ENCODE data around the gene ROR2.

The ROR2 gene

GRCh38 chr9:91716239-91716638, 233.8 kb downstream of the ROR2 start:
- H3K79me2 ChIP-seq (ENCODE audit: control insufficient read depth, insufficient read depth, low read length) = no peaks in the 10 kb centered on the region
- no peak overlapping the region for H2AK5ac ChIP-seq (ENCODE audit: low read length)
- no peak overlapping the region for H3K9ac ChIP-seq (ENCODE audit: low read length)
- no peak overlapping the region for H3K23ac ChIP-seq (ENCODE audit: low read length)
- no peaks in the 10 kb centered on the region for H3K27me3 ChIP-seq (ENCODE audit: insufficient read depth, low read length, poor library complexity)
- no peak overlapping the region for H2BK5ac ChIP-seq (ENCODE audit: low read length)
- peaks cover 2% of the 10 kb centered on the region for H3K4me1 ChIP-seq (ENCODE audit: control insufficient read depth, low read depth, low read length)
- H4K5ac ChIP-seq (ENCODE audit: low read length) = no peak overlapping the region
- H3K36me3 ChIP-seq (ENCODE audit: control insufficient read depth, insufficient read depth, low read length) = peaks cover under 1% of the 10 kb centered on the region
- H3K4me3 ChIP-seq (ENCODE audit: low read length) = no peak overlapping the region
- no peak overlapping the region for H3K56ac ChIP-seq (ENCODE audit: low read length)
- no peak overlapping the region for H3K27ac ChIP-seq (ENCODE audit: low read depth, low read length)
- DNase-seq = no peak
- H4K8ac ChIP-seq (ENCODE audit: low read depth, low read length) = no peak overlapping the region
- H3K4ac ChIP-seq (ENCODE audit: low read depth, low read length) = no peak overlapping the region
- H3K18ac ChIP-seq (ENCODE audit: low read length) = no peak overlapping the region
- no peak overlapping the region for H3K4me2 ChIP-seq (ENCODE audit: low read length)
- WGBS (ENCODE audit: extremely low coverage, insufficient coverage, low lambda C conversion rate) = no CpG with 5 or more reads among the region's 4 CpGs
- no peaks in the 10 kb centered on the region for H3K79me1 ChIP-seq (ENCODE audit: low read length)
- no peak overlapping the region for H2BK15ac ChIP-seq (replicated peaks; ENCODE audit: low read depth)
- H2BK120ac ChIP-seq (ENCODE audit: low read depth, low read length) = no peak overlapping the region

GRCh38 chr9:91714874-91715615, 235.0 kb downstream of the ROR2 start:
- Histone ChIP-seq H3K56ac (ENCODE audit: low read length) (no peak overlapping the region), H3K79me2 (ENCODE audit: control insufficient read depth, insufficient read depth, low read length) (no peaks in the 10 kb centered on the region), H3K18ac (ENCODE audit: low read length) (no peak overlapping the region), H3K4me3 (ENCODE audit: low read length) (no peak overlapping the region), H3K36me3 (ENCODE audit: control insufficient read depth, insufficient read depth, low read length) (peaks cover 2% of the 10 kb centered on the region), H3K9ac (ENCODE audit: low read length) (no peak overlapping the region), H2AK5ac (ENCODE audit: low read length) (no peak overlapping the region), H3K79me1 (ENCODE audit: low read length) (no peaks in the 10 kb centered on the region), H2BK5ac (ENCODE audit: low read length) (no peak overlapping the region), H4K5ac (ENCODE audit: low read length) (no peak overlapping the region), H2BK15ac (replicated peaks; ENCODE audit: low read depth) (no peak overlapping the region), H4K8ac (ENCODE audit: low read depth, low read length) (no peak overlapping the region), H3K4me1 (ENCODE audit: control insufficient read depth, low read depth, low read length) (no peaks in the 10 kb centered on the region), H3K23ac (ENCODE audit: low read length) (no peak overlapping the region), H3K4ac (ENCODE audit: low read depth, low read length) (no peak overlapping the region), H3K27me3 (ENCODE audit: insufficient read depth, low read length, poor library complexity) (no peaks in the 10 kb centered on the region), H2BK120ac (ENCODE audit: low read depth, low read length) (no peak overlapping the region), H3K27ac (ENCODE audit: low read depth, low read length) (no peak overlapping the region), H3K4me2 (ENCODE audit: low read length) (no peak overlapping the region)
- no peak for DNase-seq
- WGBS (ENCODE audit: extremely low coverage, insufficient coverage, low lambda C conversion rate) = no CpG with 5 or more reads among the region's 14 CpGs

GRCh38 chr9:91714020-91714806, 235.8 kb downstream of the ROR2 start:
- Histone ChIP-seq H3K23ac (ENCODE audit: low read length) (no peak overlapping the region), H3K56ac (ENCODE audit: low read length) (peak overlapping the region; percentile 32), H2BK15ac (replicated peaks; ENCODE audit: low read depth) (no peak overlapping the region), H3K79me1 (ENCODE audit: low read length) (no peaks in the 10 kb centered on the region), H2AK5ac (ENCODE audit: low read length) (no peak overlapping the region), H3K18ac (ENCODE audit: low read length) (no peak overlapping the region), H3K79me2 (ENCODE audit: control insufficient read depth, insufficient read depth, low read length) (no peaks in the 10 kb centered on the region), H4K5ac (ENCODE audit: low read length) (no peak overlapping the region), H3K4me2 (ENCODE audit: low read length) (peak overlapping the region; percentile 62), H2BK5ac (ENCODE audit: low read length) (no peak overlapping the region), H3K4ac (ENCODE audit: low read depth, low read length) (no peak overlapping the region), H2BK120ac (ENCODE audit: low read depth, low read length) (no peak overlapping the region), H3K27ac (ENCODE audit: low read depth, low read length) (no peak overlapping the region), H3K4me1 (ENCODE audit: control insufficient read depth, low read depth, low read length) (no peaks in the 10 kb centered on the region), H3K4me3 (ENCODE audit: low read length) (no peak overlapping the region), H3K9ac (ENCODE audit: low read length) (peak overlapping the region; percentile 50), H4K8ac (ENCODE audit: low read depth, low read length) (no peak overlapping the region), H3K27me3 (ENCODE audit: insufficient read depth, low read length, poor library complexity) (no peaks in the 10 kb centered on the region), H3K36me3 (ENCODE audit: control insufficient read depth, insufficient read depth, low read length) (peaks cover 2% of the 10 kb centered on the region)
- peak; percentile 90 for DNase-seq
- no CpG with 5 or more reads among the region's 39 CpGs for WGBS (ENCODE audit: extremely low coverage, insufficient coverage, low lambda C conversion rate)

GRCh38 chr9:91712811-91713210, 237.2 kb downstream of the ROR2 start:
- no peaks in the 10 kb centered on the region for H3K4me1 ChIP-seq (ENCODE audit: control insufficient read depth, low read depth, low read length)
- no peak overlapping the region for H3K4me2 ChIP-seq (ENCODE audit: low read length)
- DNase-seq = no peak
- no peak overlapping the region for H3K23ac ChIP-seq (ENCODE audit: low read length)
- H3K27ac ChIP-seq (ENCODE audit: low read depth, low read length) = no peak overlapping the region
- no peak overlapping the region for H4K5ac ChIP-seq (ENCODE audit: low read length)
- H3K18ac ChIP-seq (ENCODE audit: low read length) = no peak overlapping the region
- no peak overlapping the region for H4K8ac ChIP-seq (ENCODE audit: low read depth, low read length)
- H2BK120ac ChIP-seq (ENCODE audit: low read depth, low read length) = no peak overlapping the region
- no peaks in the 10 kb centered on the region for H3K27me3 ChIP-seq (ENCODE audit: insufficient read depth, low read length, poor library complexity)
- no peak overlapping the region for H2BK5ac ChIP-seq (ENCODE audit: low read length)
- whole genome bisulfite sequencing (ENCODE audit: extremely low coverage, insufficient coverage, low lambda C conversion rate) = no CpG with 5 or more reads among the region's 7 CpGs
- no peak overlapping the region for H3K4ac ChIP-seq (ENCODE audit: low read depth, low read length)
- no peak overlapping the region for H2BK15ac ChIP-seq (replicated peaks; ENCODE audit: low read depth)
- H3K36me3 ChIP-seq (ENCODE audit: control insufficient read depth, insufficient read depth, low read length) = peaks cover 2% of the 10 kb centered on the region
- no peaks in the 10 kb centered on the region for H3K79me2 ChIP-seq (ENCODE audit: control insufficient read depth, insufficient read depth, low read length)
- H3K4me3 ChIP-seq (ENCODE audit: low read length) = no peak overlapping the region
- no peaks in the 10 kb centered on the region for H3K79me1 ChIP-seq (ENCODE audit: low read length)
- no peak overlapping the region for H3K9ac ChIP-seq (ENCODE audit: low read length)
- no peak overlapping the region for H3K56ac ChIP-seq (ENCODE audit: low read length)
- no peak overlapping the region for H2AK5ac ChIP-seq (ENCODE audit: low read length)

- DNase-seq = no peak
- Histone ChIP-seq H4K5ac (ENCODE audit: low read length) (no peak overlapping the region), H3K27ac (ENCODE audit: low read depth, low read length) (no peak overlapping the region), H2BK120ac (ENCODE audit: low read depth, low read length) (no peak overlapping the region), H3K4ac (ENCODE audit: low read depth, low read length) (no peak overlapping the region), H2AK5ac (ENCODE audit: low read length) (no peak overlapping the region), H3K56ac (ENCODE audit: low read length) (no peak overlapping the region), H2BK5ac (ENCODE audit: low read length) (no peak overlapping the region), H3K9ac (ENCODE audit: low read length) (no peak overlapping the region), H3K4me3 (ENCODE audit: low read length) (no peak overlapping the region), H3K79me2 (ENCODE audit: control insufficient read depth, insufficient read depth, low read length) (no peaks in the 10 kb centered on the region), H3K23ac (ENCODE audit: low read length) (no peak overlapping the region), H3K4me1 (ENCODE audit: control insufficient read depth, low read depth, low read length) (no peaks in the 10 kb centered on the region), H2BK15ac (replicated peaks; ENCODE audit: low read depth) (no peak overlapping the region), H3K79me1 (ENCODE audit: low read length) (no peaks in the 10 kb centered on the region), H4K8ac (ENCODE audit: low read depth, low read length) (no peak overlapping the region), H3K27me3 (ENCODE audit: insufficient read depth, low read length, poor library complexity) (no peaks in the 10 kb centered on the region), H3K4me2 (ENCODE audit: low read length) (no peak overlapping the region), H3K36me3 (ENCODE audit: control insufficient read depth, insufficient read depth, low read length) (peaks cover 2% of the 10 kb centered on the region), H3K18ac (ENCODE audit: low read length) (no peak overlapping the region)
- 100% methylated on average over 1 of the region's 8 CpGs for WGBS (ENCODE audit: extremely low coverage, insufficient coverage, low lambda C conversion rate)
Observed at GRCh38 chr9:91711755-91712601, 238.1 kb downstream of the ROR2 start.

Measured in mesendoderm (in vitro differentiated cells).